Right renal pelvis (tissue), 4 donors: ENCODE data around the gene TMPRSS13. TPM values are rescaled to one million over a fixed set of nuclear protein-coding genes. Genes with fewer than 3 reads are reported as not detected.
"Not testable (repeated sequence)": the region's sequence is repeated elsewhere in the genome, so short reads cannot be mapped to it uniquely, and the experiment has no call there.

Experiments used
- DNase-seq, 4 donors: peaks; one replicate each; pipeline ENCODE4 v3.0.0-alpha.2; 2013; ENCODE audit warnings: low read depth in 4 of 4, low spot score in 3 of 4, missing footprints in 1 of 4
- polyA plus RNA-seq, 4 donors: library from polyadenylated mRNA; unstranded; fragments of 120-200 nt; gene quantifications; one replicate each; pipeline ENCODE4 v1.2.1, GENCODE V29; 2013; ENCODE audit not compliant: insufficient read length in 4 of 4

The TMPRSS13 gene
- under 1 TPM; 0.62 to 0.90 (median 0.73) TPM for polyA plus RNA-seq

GRCh38 chr11:117929142-117929915 lies at the start of gene TMPRSS13:
TSS of gene TMPRSS13 (minus strand) at chr11:117929402. CDS start at chr11:117929307, 95 bp downstream.
- no peak for DNase-seq

GRCh38 chr11:117978991-117979390 lies 49.8 kb upstream of the TMPRSS13 start:
- DNase-seq, result no peak

- not testable (repeated sequence) for DNase-seq
Observed at GRCh38 chr11:117978291-117978910, 49.2 kb upstream of the TMPRSS13 start.

GRCh38 chr11:117977612-117978264 lies 48.5 kb upstream of the TMPRSS13 start:
- DNase-seq, result not testable (repeated sequence)

- DNase-seq, result no peak
Observed at GRCh38 chr11:117977029-117977428, 47.8 kb upstream of the TMPRSS13 start.

GRCh38 chr11:117976445-117976844 lies 47.2 kb upstream of the TMPRSS13 start:
- no peak for DNase-seq

DNA sequence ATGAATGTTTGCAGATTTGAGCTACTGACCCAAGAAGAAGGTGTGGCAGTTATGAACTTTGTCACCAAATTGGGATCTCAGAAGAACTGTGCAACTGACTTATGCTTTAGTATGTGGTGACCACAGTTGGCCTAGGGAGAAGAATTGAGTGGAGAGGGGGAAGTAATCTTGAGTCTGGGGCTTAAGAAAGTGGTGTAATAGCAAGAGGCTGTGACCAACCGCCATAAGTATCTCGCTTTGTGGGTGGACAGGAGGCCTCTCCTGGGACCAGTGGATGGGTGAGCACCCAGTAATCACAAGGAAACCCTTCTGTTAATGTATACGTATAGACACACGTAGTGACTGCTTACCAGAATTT lies 44.3 kb upstream of the TMPRSS13 start:
- no peak for DNase-seq

DNA sequence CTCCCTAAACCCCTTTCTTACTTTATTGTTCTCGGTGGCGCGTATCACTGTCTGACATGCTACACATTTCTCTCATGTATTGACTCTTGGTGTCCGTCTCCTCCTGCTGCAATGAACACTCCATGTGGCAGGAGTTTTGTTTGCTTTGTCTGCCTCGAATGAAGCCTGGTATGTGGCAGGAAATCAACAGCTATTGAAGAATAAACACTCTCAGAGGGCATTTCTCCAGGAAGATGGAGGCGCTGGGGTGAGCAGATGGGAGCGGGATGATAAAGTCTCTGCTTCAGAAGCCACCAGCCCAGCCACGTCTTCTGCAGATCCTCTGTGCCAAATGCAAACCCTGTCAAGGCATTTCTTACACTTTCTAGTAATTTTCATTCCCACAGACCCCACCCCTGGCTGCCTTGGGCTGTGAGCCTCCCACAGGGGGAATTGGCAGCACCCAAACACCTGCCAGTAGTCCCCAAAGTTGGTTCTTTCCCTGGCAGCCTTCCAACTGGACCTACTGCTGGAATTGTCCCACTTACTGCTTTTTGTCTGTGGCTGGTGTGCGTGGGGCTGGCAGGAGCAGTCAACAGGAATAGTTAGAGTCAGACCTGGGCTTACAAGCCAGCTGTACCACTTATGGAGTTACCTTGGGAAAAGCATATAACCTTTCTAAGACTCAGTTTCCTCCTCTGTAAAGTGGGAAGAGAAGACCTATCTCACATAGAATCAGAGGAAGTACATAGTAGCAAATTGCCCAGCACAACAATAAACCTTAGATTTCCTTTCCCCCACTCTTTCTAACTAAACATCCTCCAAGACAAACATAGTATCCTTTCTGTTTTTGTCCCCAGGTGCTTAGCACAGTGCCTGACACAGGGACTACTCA lies 43.7 kb upstream of the TMPRSS13 start:
- no peak for DNase-seq

- no peak for DNase-seq
Observed at GRCh38 chr11:117972044-117972443, 42.8 kb upstream of the TMPRSS13 start.

- no peak for DNase-seq
Observed at GRCh38 chr11:117970400-117971024, 41.3 kb upstream of the TMPRSS13 start.

- no peak for DNase-seq
Observed at GRCh38 chr11:117969160-117969991, 40.2 kb upstream of the TMPRSS13 start.

DNA sequence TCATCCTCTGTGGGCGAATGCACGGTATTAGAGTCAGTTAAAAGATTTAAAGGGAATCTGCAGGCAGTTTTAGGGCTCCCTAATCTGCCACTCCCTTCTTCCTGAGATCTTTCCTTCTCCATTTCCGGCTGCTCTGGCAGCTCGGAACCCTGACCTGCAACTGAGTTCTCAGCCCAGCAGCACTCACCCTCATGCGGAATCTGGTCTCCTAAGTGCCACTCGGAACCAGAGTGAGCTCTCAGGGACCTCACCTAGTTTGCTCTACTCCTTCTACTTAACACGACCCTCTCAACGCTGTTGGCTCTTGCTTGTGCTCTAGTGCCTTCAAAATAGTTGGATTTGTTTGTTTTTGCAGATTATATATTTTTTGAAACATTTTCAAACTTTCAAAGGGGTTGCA lies 37.7 kb upstream of the TMPRSS13 start:
- DNase-seq, result no peak

DNA sequence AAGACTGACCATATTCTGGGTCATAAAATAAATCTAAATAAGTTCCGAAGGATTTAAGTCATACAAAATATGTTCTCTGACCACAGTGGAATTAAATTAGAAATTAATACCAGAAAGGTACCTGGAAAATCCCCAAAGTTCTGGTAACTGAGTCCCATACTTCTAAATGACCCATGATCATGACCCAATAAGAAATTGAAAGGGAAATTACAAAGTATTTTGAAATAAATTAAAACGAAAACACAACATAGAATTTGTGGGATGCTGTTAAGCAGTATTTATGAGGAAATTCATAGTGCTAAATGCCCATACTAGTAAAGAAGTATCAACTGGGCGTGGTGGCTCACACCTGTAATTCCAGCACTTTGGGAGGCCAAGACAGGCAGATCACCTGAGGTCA lies 33.6 kb upstream of the TMPRSS13 start:
- DNase-seq, result no peak

- no peak for DNase-seq
Observed at GRCh38 chr11:117961896-117962295, 32.7 kb upstream of the TMPRSS13 start.

- DNase-seq, result no peak
Observed at GRCh38 chr11:117960406-117960805, 31.2 kb upstream of the TMPRSS13 start.

DNA sequence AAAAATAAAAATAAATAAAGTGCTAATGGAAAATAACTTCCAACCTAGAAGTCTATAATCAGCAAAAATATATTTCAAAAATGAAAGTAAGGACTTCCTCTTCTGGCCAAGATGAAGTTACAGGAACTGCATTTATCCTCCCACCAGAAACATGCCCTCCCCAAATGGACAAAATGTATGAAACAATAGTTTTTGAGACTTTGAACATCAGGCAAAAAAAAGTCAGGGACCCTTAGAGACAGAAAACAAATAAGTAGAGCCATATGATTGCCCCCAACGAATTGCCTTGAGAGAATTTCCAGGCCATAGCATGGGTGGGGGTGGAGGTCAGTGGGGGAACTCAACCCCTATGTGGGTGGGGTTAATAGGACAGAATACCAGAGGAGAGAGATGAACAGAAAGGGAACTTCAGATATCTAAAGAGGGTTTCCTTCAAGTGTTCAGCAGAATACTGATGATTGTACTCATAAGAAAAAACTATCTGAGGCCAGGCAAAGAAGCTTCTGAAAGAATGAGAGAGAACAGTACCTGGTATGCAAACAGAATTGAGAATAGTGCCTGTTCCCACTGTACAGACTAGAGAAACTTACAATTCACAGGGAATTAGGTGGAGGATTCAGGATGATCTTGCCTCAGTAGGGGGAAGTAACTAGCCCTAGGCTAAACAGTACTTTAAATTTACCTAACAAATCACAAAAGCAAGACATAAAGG lies 30.4 kb upstream of the TMPRSS13 start:
- no peak for DNase-seq

GRCh38 chr11:117958949-117959348 lies 29.7 kb upstream of the TMPRSS13 start:
- DNase-seq, result no peak

DNA sequence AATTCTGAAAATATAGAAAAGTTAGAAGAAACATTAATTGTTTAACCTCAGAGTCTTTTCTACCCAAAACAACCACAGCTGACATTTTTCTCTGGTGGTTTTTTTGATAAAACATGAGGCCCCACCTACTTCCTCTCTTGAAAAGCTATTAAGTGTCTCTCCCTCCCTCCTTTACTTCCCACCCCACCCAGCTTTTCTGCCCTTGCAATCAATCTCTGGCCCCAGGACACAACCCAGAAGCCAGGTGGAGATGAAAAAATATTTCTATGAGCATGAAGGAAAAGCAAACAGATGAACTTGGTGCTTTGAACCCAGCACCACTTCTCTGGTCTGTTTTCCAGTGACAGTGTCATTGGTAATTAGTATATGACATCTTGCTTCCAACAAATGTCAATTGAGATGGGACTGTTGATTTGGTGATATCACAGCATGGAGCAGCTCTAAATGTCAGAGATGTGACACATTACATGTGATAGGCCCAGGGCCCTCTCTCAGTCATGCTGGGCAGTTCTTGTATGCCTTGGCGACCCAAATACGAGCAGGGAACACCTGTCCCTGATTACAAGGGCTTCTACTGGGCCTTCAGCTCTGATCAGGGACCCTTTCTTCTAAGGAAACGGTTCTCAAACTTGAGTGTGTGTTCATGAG lies 23.9 kb upstream of the TMPRSS13 start:
- DNase-seq, result no peak
